A673 (cell line): Measurements from ENCODE around the gene DDX51. TPM values are rescaled to one million over a fixed set of nuclear protein-coding genes. Genes with fewer than 3 reads are reported as not detected.

Experiments used
- BruUV-seq: library from RNA; stranded (reverse); fragments of 400-500 nt; replicated peaks from 2 replicates; lab custom pipeline; 2021; lab: Mats Ljungman, UMichigan
- CTCF ChIA-PET: fragments of 300-600 bp; sonication (Branson Sonifier 250); formaldehyde crosslinking; loops from one replicate; lab custom pipeline; 2022; ENCODE audit warnings: antibody characterized with exemption; lab: Charles Lee
- POLR2A ChIA-PET: fragments of 300-600 bp; sonication (Branson Sonifier 250); formaldehyde crosslinking; loops from one replicate; lab custom pipeline; 2022; ENCODE audit warnings: antibody characterized with exemption; ENCODE audit not compliant: low non-redundant PET; lab: Charles Lee
- DNase-seq: peaks from one replicate; pipeline ENCODE4 v3.0.0-alpha.2; 2015; ENCODE audit warnings: low spot score
- H3K27ac ChIP-seq: fragments of 200-600 bp; sonication (generic); 2 replicates; pipeline ENCODE4 v1.5.1; 2016; ENCODE audit warnings: mixed run types, low read depth, mild to moderate bottlenecking, mixed read lengths, antibody characterized with exemption, low read length; ENCODE audit not compliant: poor library complexity, severe bottlenecking
- H3K27me3 ChIP-seq: fragments of 200-600 bp; sonication (generic); replicated peaks from 2 replicates; pipeline ENCODE4 v1.6.1; 2017; ENCODE audit warnings: mixed run types, low read depth, mild to moderate bottlenecking, mixed read lengths, antibody characterized with exemption, low read length; ENCODE audit not compliant: insufficient read depth, poor library complexity
- H3K36me3 ChIP-seq: fragments of 200-600 bp; sonication (generic); 2 replicates; pipeline ENCODE4 v1.6.1; 2016; ENCODE audit warnings: mixed run types, mild to moderate bottlenecking, mixed read lengths, antibody characterized with exemption, low read length; ENCODE audit not compliant: insufficient read depth, poor library complexity, severe bottlenecking
- H3K4me1 ChIP-seq: fragments of 200-600 bp; sonication (generic); 2 replicates; pipeline ENCODE4 v1.6.1; 2017; ENCODE audit warnings: mixed run types, mild to moderate bottlenecking, mixed read lengths, antibody characterized with exemption, low read length; ENCODE audit not compliant: insufficient read depth, poor library complexity, severe bottlenecking
- H3K4me3 ChIP-seq: fragments of 200-600 bp; sonication (generic); 2 replicates; pipeline ENCODE4 v1.5.1; 2016; ENCODE audit warnings: low read depth, mixed run types, mild to moderate bottlenecking, mixed read lengths, low read length; ENCODE audit not compliant: poor library complexity, severe bottlenecking
- H3K9me3 ChIP-seq: fragments of 200-600 bp; sonication (generic); 2 replicates; pipeline ENCODE4 v1.6.1; 2016; ENCODE audit warnings: mixed run types, low read depth, mild to moderate bottlenecking, mixed read lengths, antibody characterized with exemption, low read length; ENCODE audit not compliant: poor library complexity, severe bottlenecking
- CTCF ChIP-seq: fragments of 300-800, 200-600 bp; sonication (generic); conservative IDR thresholded peaks from 2 replicates; pipeline ENCODE4 v1.5.1; 2017; ENCODE audit warnings: low read depth, mild to moderate bottlenecking, antibody characterized with exemption, low read length, moderate library complexity, mixed read lengths
- EZH2 ChIP-seq: fragments of 200-600 bp; sonication (generic); IDR thresholded peaks from 2 replicates; pipeline ENCODE4 v1.6.1; 2017; ENCODE audit warnings: borderline replicate concordance, low read depth, mild to moderate bottlenecking, mixed read lengths, antibody characterized with exemption, low read length; ENCODE audit not compliant: poor library complexity, severe bottlenecking
- intact Hi-C: fragments of 100-400 bp; cut with micrococcal nuclease; formaldehyde crosslinking; loops from one replicate; pipeline ENCODE4 v1.10.0; 2022; ENCODE audit not compliant: unreplicated experiment
- total RNA-seq: library from RNA; stranded (reverse); gene quantifications from 2 replicates; pipeline ENCODE4 v1.2.3, GENCODE V29; 2021

Gene DDX51
- total RNA-seq, 1 experiment from 2014 or later, result 38.9 TPM

GRCh38 chr12:132140918-132141841 is 2.9 kb downstream of the DDX51 start:
- H3K4me1 ChIP-seq, result no peaks in the 10 kb centered on the region
- H3K27ac ChIP-seq, result no peak overlapping the region
- intact Hi-C loops, result no loop called here
- no peak overlapping the region for H3K4me3 ChIP-seq
- H3K9me3 ChIP-seq, result no peaks in the 10 kb centered on the region
- DNase-seq, result no peak
- H3K27me3 ChIP-seq, result no peaks in the 10 kb centered on the region
- ChIA-PET POLR2A (no interaction called here), CTCF (no interaction called here)
- BruUV-seq, result no TSS peak
- no peak for TF ChIP-seq EZH2
- peaks cover 29% of the 10 kb centered on the region for H3K36me3 ChIP-seq

GRCh38 chr12:132140501-132140900 is 3.6 kb downstream of the DDX51 start:
- Histone ChIP-seq H3K4me3 (no peak overlapping the region), H3K36me3 (peaks cover 29% of the 10 kb centered on the region), H3K9me3 (no peaks in the 10 kb centered on the region), H3K4me1 (no peaks in the 10 kb centered on the region), H3K27ac (no peak overlapping the region), H3K27me3 (no peaks in the 10 kb centered on the region)
- intact Hi-C loops, result no loop called here
- no peak for TF ChIP-seq CTCF
- TF ChIP-seq EZH2, result no peak
- DNase-seq, result no peak
- ChIA-PET POLR2A (no interaction called here), CTCF (no interaction called here)
- no TSS peak for BruUV-seq

- peaks cover 29% of the 10 kb centered on the region for H3K36me3 ChIP-seq
- intact Hi-C loops, result no loop called here
- CTCF ChIA-PET, result no interaction called here
- no peaks in the 10 kb centered on the region for H3K27me3 ChIP-seq
- no peak overlapping the region for H3K4me3 ChIP-seq
- no peak for DNase-seq
- TF ChIP-seq EZH2 (no peak), CTCF (no peak)
- no peaks in the 10 kb centered on the region for H3K4me1 ChIP-seq
- H3K9me3 ChIP-seq, result no peaks in the 10 kb centered on the region
- no peak overlapping the region for H3K27ac ChIP-seq
- POLR2A ChIA-PET, result no interaction called here
- no TSS peak for BruUV-seq
Observed at GRCh38 chr12:132139912-132140311, 4.2 kb downstream of the DDX51 start.
